ENCODE data around the gene FBXW8. TPM values are rescaled to one million over a fixed set of nuclear protein-coding genes. Genes with fewer than 3 reads are reported as not detected.
A peak's percentile ranks its signal among the peaks of the same experiment; 100 is the strongest.

FBXW8 gene
- polyA plus RNA-seq, 3 donors, result 2.0 to 5.2 (median 2.7) TPM

- H3K4me3 ChIP-seq (replicated peaks in 1 of 3; ENCODE audit: low read depth in 2 of 3, low read length in 3 of 3), result peak overlapping the region in 1 of 3 experiments; percentile 38
- Mint-ChIP-seq H3K4me3 (peak overlapping the region; percentile 31 to 84), H3K27ac (peak overlapping the region; percentile 81 to 99 (median 93)), H3K9me3 (peaks cover 0 to 2% (median 0%) of the 10 kb centered on the region in 7 donors), H3K4me1 (peaks cover 78% of the 10 kb centered on the region), H3K27me3 (ENCODE audit: low read depth in 3 of 3) (peaks cover 0 to 2% (median 0%) of the 10 kb centered on the region in 3 donors), H3K36me3 (peaks cover 5 to 33% of the 10 kb centered on the region in 2 donors)
- H3K4me2 ChIP-seq (replicated peaks; ENCODE audit: extremely low read depth, low read length, poor library complexity, severe bottlenecking), result peak overlapping the region; percentile 17
- H4K20me1 ChIP-seq (ENCODE audit: insufficient read depth, low read length), result no peaks in the 10 kb centered on the region
- intact Hi-C loops (cut with micrococcal nuclease), result no loop called here
- DNase-seq, result peak; percentile 80 to 87 (median 83)
- H3K27ac ChIP-seq (ENCODE audit: low read depth in 1 of 2, low read length in 2 of 2), result peak overlapping the region; percentile 44 to 91
- H3K27me3 ChIP-seq (ENCODE audit: control insufficient read depth in 2 of 2, insufficient read depth in 2 of 2, low read length in 2 of 2), result no peaks in the 10 kb centered on the region
- H3K9me3 ChIP-seq (replicated peaks in 1 of 2; ENCODE audit: control insufficient read depth in 1 of 2, insufficient read depth in 1 of 2, low read length in 2 of 2), result no peaks in the 10 kb centered on the region
- H3K4me1 ChIP-seq (ENCODE audit: control insufficient read depth in 1 of 2, insufficient read depth in 2 of 2, low read length in 2 of 2), result peaks cover 87 to 88% of the 10 kb centered on the region in 2 donors
- H2AFZ ChIP-seq (ENCODE audit: insufficient read depth, low read depth, low read length, poor library complexity, severe bottlenecking), result peak overlapping the region; percentile 29
- 42% methylated on average over 17 of the region's 21 CpGs for WGBS (ENCODE audit: insufficient coverage)
- H3K79me2 ChIP-seq (ENCODE audit: insufficient read depth, low read length), result peaks cover 51% of the 10 kb centered on the region
- H3K36me3 ChIP-seq (replicated peaks in 1 of 2; ENCODE audit: control insufficient read depth in 1 of 2, insufficient read depth in 2 of 2, low read length in 2 of 2), result peaks cover 0 to 2% of the 10 kb centered on the region in 2 donors
- no peak for TF ChIP-seq CTCF (IDR thresholded peaks at IDR 0.05)
- peak overlapping the region; percentile 66 for H3K9ac ChIP-seq (ENCODE audit: insufficient read depth, low read length, poor library complexity, severe bottlenecking)
These were observed 149.6 kb downstream of the FBXW8 start for GRCh38 chr12:117060246-117060928.

GRCh38 chr12:117060929-117061305, 150.2 kb downstream of the FBXW8 start:
- Mint-ChIP-seq H3K27ac (peak overlapping the region; percentile 81 to 99 (median 93)), H3K4me3 (peak overlapping the region; percentile 31 to 84), H3K27me3 (ENCODE audit: low read depth in 3 of 3) (peaks cover 0 to 2% (median 0%) of the 10 kb centered on the region in 3 donors), H3K9me3 (peaks cover 0 to 2% (median 0%) of the 10 kb centered on the region in 7 donors), H3K4me1 (peaks cover 83% of the 10 kb centered on the region), H3K36me3 (peaks cover 5 to 31% of the 10 kb centered on the region in 2 donors)
- Histone ChIP-seq H3K4me1 (ENCODE audit: control insufficient read depth in 1 of 2, insufficient read depth in 2 of 2, low read length in 2 of 2) (peaks cover 92 to 94% of the 10 kb centered on the region in 2 donors), H3K36me3 (replicated peaks in 1 of 2; ENCODE audit: control insufficient read depth in 1 of 2, insufficient read depth in 2 of 2, low read length in 2 of 2) (no peaks in the 10 kb centered on the region), H3K27me3 (ENCODE audit: control insufficient read depth in 2 of 2, insufficient read depth in 2 of 2, low read length in 2 of 2) (no peaks in the 10 kb centered on the region), H2AFZ (ENCODE audit: insufficient read depth, low read depth, low read length, poor library complexity, severe bottlenecking) (peak overlapping the region; percentile 29), H3K27ac (ENCODE audit: low read depth in 1 of 2, low read length in 2 of 2) (peak overlapping the region; percentile 44 to 91), H4K20me1 (ENCODE audit: insufficient read depth, low read length) (no peaks in the 10 kb centered on the region), H3K79me2 (ENCODE audit: insufficient read depth, low read length) (peaks cover 56% of the 10 kb centered on the region), H3K9me3 (replicated peaks in 1 of 2; ENCODE audit: control insufficient read depth in 1 of 2, insufficient read depth in 1 of 2, low read length in 2 of 2) (no peaks in the 10 kb centered on the region), H3K4me3 (replicated peaks in 1 of 3; ENCODE audit: low read depth in 2 of 3, low read length in 3 of 3) (peak overlapping the region in 1 of 3 experiments; percentile 38), H3K9ac (ENCODE audit: insufficient read depth, low read length, poor library complexity, severe bottlenecking) (peak overlapping the region; percentile 66), H3K4me2 (replicated peaks; ENCODE audit: extremely low read depth, low read length, poor library complexity, severe bottlenecking) (peak overlapping the region; percentile 17)
- 40% methylated on average over 4 of the region's 8 CpGs for WGBS (ENCODE audit: insufficient coverage)
- intact Hi-C loops (cut with micrococcal nuclease), result no loop called here
- DNase-seq, result peak; percentile 29 to 45 (median 38)
- no peak for TF ChIP-seq CTCF (IDR thresholded peaks at IDR 0.05)

All from CD14-positive monocyte (primary cell).